WTC11 (cell line): Measurements from ENCODE around the gene KCNS3. TPM values are rescaled to one million over a fixed set of nuclear protein-coding genes. Genes with fewer than 3 reads are reported as not detected.
A peak's percentile ranks its signal among the peaks of the same experiment; 100 is the strongest.

ENCODE experiments used
- ATAC-seq: fragments of 200-7000 bp; cut with Tn5 transposase; 2 replicates; pipeline ENCODE4 v1.10.0; 2021; ENCODE audit warnings: mild to moderate bottlenecking, moderate library complexity
- CTCF ChIA-PET: fragments of 300-600 bp; sonication (Branson Sonifier 250); formaldehyde crosslinking; loops from one replicate; lab custom pipeline; 2021; ENCODE audit warnings: antibody characterized with exemption; lab: Charles Lee
- POLR2A ChIA-PET: fragments of 350-600 bp; sonication (Branson Sonifier 250); formaldehyde crosslinking; loops from one replicate; lab custom pipeline; 2021; ENCODE audit warnings: antibody characterized with exemption; lab: Charles Lee
- DNase-seq: peaks from one replicate; pipeline ENCODE4 v3.0.0; 2021; ENCODE audit warnings: low spot score
- H3K27ac Mint-ChIP-seq: 2 replicates; pipeline ENCODE4 v1.8.0; 2021; ENCODE audit warnings: mixed read lengths
- H3K27me3 Mint-ChIP-seq: 2 replicates; pipeline ENCODE4 v1.8.0; 2021; ENCODE audit warnings: low read depth, mild to moderate bottlenecking, moderate library complexity, mixed read lengths
- H3K36me3 Mint-ChIP-seq: 2 replicates; pipeline ENCODE4 v1.8.0; 2021; ENCODE audit warnings: mixed read lengths
- H3K4me1 Mint-ChIP-seq: 2 replicates; pipeline ENCODE4 v1.8.0; 2022; ENCODE audit warnings: mixed read lengths
- H3K4me3 Mint-ChIP-seq: 2 replicates; pipeline ENCODE4 v1.8.0; 2021; ENCODE audit warnings: mild to moderate bottlenecking, moderate library complexity, mixed read lengths
- H3K9me3 Mint-ChIP-seq: 2 replicates; pipeline ENCODE4 v1.8.0; 2021; ENCODE audit warnings: mixed read lengths
- ATF1 ChIP-seq: sonication (generic); formaldehyde crosslinking; IDR thresholded peaks from 2 replicates; pipeline ENCODE4 v1.8.1; 2023; ENCODE audit warnings: mild to moderate bottlenecking, moderate library complexity, missing genetic modification reagents
- IRF2 ChIP-seq: sonication (generic); formaldehyde crosslinking; IDR thresholded peaks from 2 replicates; pipeline ENCODE4 v1.8.0; 2022; ENCODE audit warnings: low read depth, missing genetic modification reagents, borderline replicate concordance
- JAZF1 ChIP-seq: fragments of 250-450 bp; sonication (Bioruptor Pico); IDR thresholded peaks from 2 replicates; pipeline ENCODE4 v1.9.0; 2021; ENCODE audit warnings: moderate library complexity, mild to moderate bottlenecking, inconsistent platforms
- KAT7 ChIP-seq: sonication (generic); formaldehyde crosslinking; IDR thresholded peaks from 2 replicates; pipeline ENCODE4 v1.8.1; 2023; ENCODE audit warnings: missing genetic modification reagents, mild to moderate bottlenecking, borderline replicate concordance
- MYBL2 ChIP-seq: sonication (generic); formaldehyde crosslinking; IDR thresholded peaks from 2 replicates; pipeline ENCODE4 v1.8.1; 2023; ENCODE audit warnings: mild to moderate bottlenecking, moderate library complexity, missing genetic modification reagents
- NFATC4 ChIP-seq: fragments of 250-450 bp; sonication (Bioruptor Pico); IDR thresholded peaks from 2 replicates; pipeline ENCODE4 v1.9.0; 2021; ENCODE audit warnings: mild to moderate bottlenecking
- NFYB ChIP-seq: sonication (generic); formaldehyde crosslinking; conservative IDR thresholded peaks from 2 replicates; pipeline ENCODE4 v1.8.0; 2022; ENCODE audit warnings: low read depth, missing genetic modification reagents
- RELA ChIP-seq: sonication (generic); formaldehyde crosslinking; IDR thresholded peaks from 2 replicates; pipeline ENCODE4 v1.8.1; 2022; ENCODE audit warnings: missing genetic modification reagents, mild to moderate bottlenecking, borderline replicate concordance
- SMAD3 ChIP-seq: sonication (generic); formaldehyde crosslinking; IDR thresholded peaks from 2 replicates; pipeline ENCODE4 v1.8.0; 2022; ENCODE audit warnings: missing genetic modification reagents, mild to moderate bottlenecking, borderline replicate concordance
- TP53 ChIP-seq: sonication (generic); formaldehyde crosslinking; IDR thresholded peaks from 2 replicates; pipeline ENCODE4 v1.8.1; 2023; ENCODE audit warnings: mild to moderate bottlenecking, missing genetic modification reagents
- ZNF121 ChIP-seq: sonication (generic); formaldehyde crosslinking; IDR thresholded peaks from 2 replicates; pipeline ENCODE4 v1.8.0; 2023; ENCODE audit warnings: missing genetic modification reagents
- ZNF219 ChIP-seq: sonication (generic); formaldehyde crosslinking; IDR thresholded peaks from 2 replicates; pipeline ENCODE4 v1.8.0; 2023; ENCODE audit warnings: missing genetic modification reagents, mild to moderate bottlenecking, borderline replicate concordance
- ZNF232 ChIP-seq: sonication (generic); formaldehyde crosslinking; IDR thresholded peaks from 2 replicates; pipeline ENCODE4 v1.8.0; 2022; ENCODE audit warnings: mild to moderate bottlenecking, missing genetic modification reagents
- ZNF396 ChIP-seq: fragments of 250-450 bp; sonication (Bioruptor Pico); IDR thresholded peaks from 2 replicates; pipeline ENCODE4 v1.8.0; 2021; ENCODE audit warnings: mild to moderate bottlenecking, moderate library complexity, borderline replicate concordance
- ZNF416 ChIP-seq: fragments of 250-450 bp; sonication (Bioruptor Pico); IDR thresholded peaks from 2 replicates; pipeline ENCODE4 v1.9.0; 2021; ENCODE audit warnings: mild to moderate bottlenecking, inconsistent platforms
- total RNA-seq: library from RNA; stranded (reverse); gene quantifications from 3 replicates; pipeline ENCODE4 v1.2.3, GENCODE V29; 2021
- TF ChIP-seq, protein P1 (sequence below): fragments of 250-450 bp; sonication (Bioruptor Pico); IDR thresholded peaks from 2 replicates; pipeline ENCODE4 v1.9.0; 2021; ENCODE audit warnings: mild to moderate bottlenecking, borderline replicate concordance
- TF ChIP-seq, protein P2 (sequence below): sonication (generic); formaldehyde crosslinking; conservative IDR thresholded peaks from 2 replicates; pipeline ENCODE4 v1.8.1; 2022; ENCODE audit warnings: mild to moderate bottlenecking, missing genetic modification reagents
- TF ChIP-seq, protein P3 (sequence below): sonication (generic); formaldehyde crosslinking; IDR thresholded peaks from 2 replicates; pipeline ENCODE4 v1.8.0; 2022; ENCODE audit warnings: mild to moderate bottlenecking, missing genetic modification reagents
- TF ChIP-seq, protein P4 (sequence below): sonication (generic); formaldehyde crosslinking; IDR thresholded peaks from 2 replicates; pipeline ENCODE4 v1.8.0; 2022; ENCODE audit warnings: mild to moderate bottlenecking, missing genetic modification reagents
- TF ChIP-seq, protein P5 (sequence below): sonication (generic); formaldehyde crosslinking; IDR thresholded peaks from 2 replicates; pipeline ENCODE4 v1.8.1; 2023; ENCODE audit warnings: mild to moderate bottlenecking, missing genetic modification reagents, moderate library complexity
- TF ChIP-seq, protein P6 (sequence below): sonication (generic); formaldehyde crosslinking; IDR thresholded peaks from 2 replicates; pipeline ENCODE4 v1.8.1; 2023; ENCODE audit warnings: mild to moderate bottlenecking, missing genetic modification reagents
- TF ChIP-seq, protein P7 (sequence below): sonication (generic); formaldehyde crosslinking; IDR thresholded peaks from 2 replicates; pipeline ENCODE4 v1.8.1; 2022; ENCODE audit warnings: mild to moderate bottlenecking, moderate library complexity, missing genetic modification reagents

The KCNS3 gene
- total RNA-seq, 1 experiment from 2014 or later: 25.2 TPM

DNA sequence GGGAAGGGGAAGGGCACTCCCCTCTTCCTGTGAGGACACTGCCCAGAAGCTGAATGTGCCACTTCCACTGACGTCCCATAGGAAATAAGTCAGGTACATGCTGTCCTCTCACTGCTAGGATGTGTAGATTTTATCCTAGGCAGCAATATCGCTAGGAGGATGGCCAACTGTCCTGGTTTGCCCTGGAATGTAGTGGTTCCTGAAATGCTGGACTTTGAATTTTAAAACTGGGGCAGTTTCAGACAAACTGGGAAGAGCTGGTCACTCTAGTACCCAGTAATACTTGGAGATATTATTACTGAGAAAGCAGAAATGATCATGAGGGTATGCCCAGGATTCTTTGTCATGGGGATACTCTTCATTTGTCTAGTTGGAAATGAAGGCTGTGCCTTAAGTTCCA lies 5.4 kb upstream of the KCNS3 start (continued):
- TF ChIP-seq, protein P1, sequence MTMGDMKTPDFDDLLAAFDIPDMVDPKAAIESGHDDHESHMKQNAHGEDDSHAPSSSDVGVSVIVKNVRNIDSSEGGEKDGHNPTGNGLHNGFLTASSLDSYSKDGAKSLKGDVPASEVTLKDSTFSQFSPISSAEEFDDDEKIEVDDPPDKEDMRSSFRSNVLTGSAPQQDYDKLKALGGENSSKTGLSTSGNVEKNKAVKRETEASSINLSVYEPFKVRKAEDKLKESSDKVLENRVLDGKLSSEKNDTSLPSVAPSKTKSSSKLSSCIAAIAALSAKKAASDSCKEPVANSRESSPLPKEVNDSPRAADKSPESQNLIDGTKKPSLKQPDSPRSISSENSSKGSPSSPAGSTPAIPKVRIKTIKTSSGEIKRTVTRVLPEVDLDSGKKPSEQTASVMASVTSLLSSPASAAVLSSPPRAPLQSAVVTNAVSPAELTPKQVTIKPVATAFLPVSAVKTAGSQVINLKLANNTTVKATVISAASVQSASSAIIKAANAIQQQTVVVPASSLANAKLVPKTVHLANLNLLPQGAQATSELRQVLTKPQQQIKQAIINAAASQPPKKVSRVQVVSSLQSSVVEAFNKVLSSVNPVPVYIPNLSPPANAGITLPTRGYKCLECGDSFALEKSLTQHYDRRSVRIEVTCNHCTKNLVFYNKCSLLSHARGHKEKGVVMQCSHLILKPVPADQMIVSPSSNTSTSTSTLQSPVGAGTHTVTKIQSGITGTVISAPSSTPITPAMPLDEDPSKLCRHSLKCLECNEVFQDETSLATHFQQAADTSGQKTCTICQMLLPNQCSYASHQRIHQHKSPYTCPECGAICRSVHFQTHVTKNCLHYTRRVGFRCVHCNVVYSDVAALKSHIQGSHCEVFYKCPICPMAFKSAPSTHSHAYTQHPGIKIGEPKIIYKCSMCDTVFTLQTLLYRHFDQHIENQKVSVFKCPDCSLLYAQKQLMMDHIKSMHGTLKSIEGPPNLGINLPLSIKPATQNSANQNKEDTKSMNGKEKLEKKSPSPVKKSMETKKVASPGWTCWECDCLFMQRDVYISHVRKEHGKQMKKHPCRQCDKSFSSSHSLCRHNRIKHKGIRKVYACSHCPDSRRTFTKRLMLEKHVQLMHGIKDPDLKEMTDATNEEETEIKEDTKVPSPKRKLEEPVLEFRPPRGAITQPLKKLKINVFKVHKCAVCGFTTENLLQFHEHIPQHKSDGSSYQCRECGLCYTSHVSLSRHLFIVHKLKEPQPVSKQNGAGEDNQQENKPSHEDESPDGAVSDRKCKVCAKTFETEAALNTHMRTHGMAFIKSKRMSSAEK (CRISPR knock-in tag): no peak
- TF ChIP-seq ZNF232 (CRISPR knock-in tag): no peak
- TF ChIP-seq, protein P2, sequence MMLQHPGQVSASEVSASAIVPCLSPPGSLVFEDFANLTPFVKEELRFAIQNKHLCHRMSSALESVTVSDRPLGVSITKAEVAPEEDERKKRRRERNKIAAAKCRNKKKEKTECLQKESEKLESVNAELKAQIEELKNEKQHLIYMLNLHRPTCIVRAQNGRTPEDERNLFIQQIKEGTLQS: no peak
- TF ChIP-seq, all 79 proteins: peak for 0

DNA sequence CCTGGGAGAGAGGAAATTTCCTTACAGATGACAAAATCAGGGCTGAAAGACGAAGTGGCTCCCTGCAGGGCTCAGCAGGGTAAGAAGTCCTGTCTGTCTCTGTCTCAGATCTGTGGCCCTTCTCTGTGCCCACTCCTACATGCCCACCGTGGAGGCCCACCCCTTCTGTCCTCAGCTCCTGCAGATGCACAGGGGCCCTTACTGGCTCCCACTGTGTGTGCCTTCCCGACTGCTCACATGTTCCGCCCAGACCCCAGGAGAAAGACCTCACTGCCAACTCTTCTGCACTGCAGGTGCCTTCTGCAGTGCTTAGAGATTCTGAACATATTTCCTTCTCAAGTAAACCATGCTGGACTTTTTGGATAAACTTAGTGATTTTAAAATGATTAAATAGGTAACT lies 1.9 kb upstream of the KCNS3 start:
- POLR2A ChIA-PET: no interaction called here
- H3K4me3 Mint-ChIP-seq: peak overlapping the region; percentile 48; the same call in 1 of the 2 replicates

DNA sequence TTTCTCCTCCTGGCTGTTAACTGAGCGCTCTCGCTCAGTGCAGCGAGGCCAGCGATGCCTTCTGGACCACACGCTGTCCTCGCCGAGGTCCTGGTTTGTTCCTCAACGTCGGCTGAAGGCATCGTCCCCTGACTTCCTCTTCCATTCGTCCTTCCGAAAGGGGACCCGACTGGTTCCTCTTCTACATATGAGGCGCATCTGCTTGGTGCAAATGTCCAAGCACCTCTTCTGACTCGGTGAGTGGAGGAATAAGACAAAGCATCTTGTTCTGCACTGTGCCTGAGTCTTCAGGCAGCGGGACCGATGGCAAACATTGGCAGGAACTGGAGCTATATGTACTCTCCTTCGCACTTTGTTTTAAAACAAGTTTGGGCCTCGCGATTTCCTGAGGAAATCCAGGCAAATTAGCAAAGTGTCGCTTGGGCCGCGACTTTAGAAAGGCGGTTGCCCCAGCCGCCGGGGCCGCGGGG lies 621 bp upstream of the KCNS3 start:
- CTCF ChIA-PET: interaction anchor here (0.6 to 2.4 kb wide), 6 partner anchors 13 to 240 kb away, joined by 3 to 30 read pairs (median 5); no protein-coding TSS in a partner anchor

More for the DNA sequence above, 1.9 kb upstream of the KCNS3 start:
- ATAC-seq: no peak
- Mint-ChIP-seq H3K4me1 (peaks cover 27% of the 10 kb centered on the region), H3K36me3 (no peaks in the 10 kb centered on the region), H3K9me3 (no peaks in the 10 kb centered on the region), H3K27ac (no peak overlapping the region), H3K27me3 (peaks cover 34% of the 10 kb centered on the region)
- CTCF ChIA-PET: no interaction called here
- TF ChIP-seq ZNF416 (CRISPR knock-in tag): no peak
- TF ChIP-seq RELA: no peak
- no peak for TF ChIP-seq ATF1 (CRISPR knock-in tag)
- TF ChIP-seq, protein P3, sequence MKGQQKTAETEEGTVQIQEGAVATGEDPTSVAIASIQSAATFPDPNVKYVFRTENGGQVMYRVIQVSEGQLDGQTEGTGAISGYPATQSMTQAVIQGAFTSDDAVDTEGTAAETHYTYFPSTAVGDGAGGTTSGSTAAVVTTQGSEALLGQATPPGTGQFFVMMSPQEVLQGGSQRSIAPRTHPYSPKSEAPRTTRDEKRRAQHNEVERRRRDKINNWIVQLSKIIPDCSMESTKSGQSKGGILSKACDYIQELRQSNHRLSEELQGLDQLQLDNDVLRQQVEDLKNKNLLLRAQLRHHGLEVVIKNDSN (CRISPR knock-in tag): no peak
- no peak for TF ChIP-seq TP53 (CRISPR knock-in tag)
- no peak for TF ChIP-seq NFYB
- TF ChIP-seq ZNF396 (CRISPR knock-in tag): no peak
- TF ChIP-seq, protein P4, sequence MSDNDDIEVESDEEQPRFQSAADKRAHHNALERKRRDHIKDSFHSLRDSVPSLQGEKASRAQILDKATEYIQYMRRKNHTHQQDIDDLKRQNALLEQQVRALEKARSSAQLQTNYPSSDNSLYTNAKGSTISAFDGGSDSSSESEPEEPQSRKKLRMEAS: no peak
- no peak for DNase-seq

More for the DNA sequence above, 621 bp upstream of the KCNS3 start:
- H3K4me3 Mint-ChIP-seq: peak overlapping the region; percentile 95
- H3K4me1 Mint-ChIP-seq: peaks cover 39% of the 10 kb centered on the region
- H3K9me3 Mint-ChIP-seq: no peaks in the 10 kb centered on the region
- H3K36me3 Mint-ChIP-seq: 0 out of 2 replicates have a peak, but pooled peaks cover 2% of the 10 kb centered on the region
- TF ChIP-seq, protein P5, sequence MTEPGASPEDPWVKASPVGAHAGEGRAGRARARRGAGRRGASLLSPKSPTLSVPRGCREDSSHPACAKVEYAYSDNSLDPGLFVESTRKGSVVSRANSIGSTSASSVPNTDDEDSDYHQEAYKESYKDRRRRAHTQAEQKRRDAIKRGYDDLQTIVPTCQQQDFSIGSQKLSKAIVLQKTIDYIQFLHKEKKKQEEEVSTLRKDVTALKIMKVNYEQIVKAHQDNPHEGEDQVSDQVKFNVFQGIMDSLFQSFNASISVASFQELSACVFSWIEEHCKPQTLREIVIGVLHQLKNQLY (CRISPR knock-in tag): no peak
- TF ChIP-seq SMAD3 (CRISPR knock-in tag) (no peak), NFATC4 (CRISPR knock-in tag) (no peak), IRF2 (CRISPR knock-in tag) (no peak), MYBL2 (CRISPR knock-in tag) (no peak), ZNF219 (CRISPR knock-in tag) (no peak), TP53 (CRISPR knock-in tag) (no peak), ZNF121 (CRISPR knock-in tag) (no peak), KAT7 (CRISPR knock-in tag) (no peak), JAZF1 (CRISPR knock-in tag) (no peak), RELA (no peak), ZNF232 (CRISPR knock-in tag) (no peak)
- TF ChIP-seq, protein P6, sequence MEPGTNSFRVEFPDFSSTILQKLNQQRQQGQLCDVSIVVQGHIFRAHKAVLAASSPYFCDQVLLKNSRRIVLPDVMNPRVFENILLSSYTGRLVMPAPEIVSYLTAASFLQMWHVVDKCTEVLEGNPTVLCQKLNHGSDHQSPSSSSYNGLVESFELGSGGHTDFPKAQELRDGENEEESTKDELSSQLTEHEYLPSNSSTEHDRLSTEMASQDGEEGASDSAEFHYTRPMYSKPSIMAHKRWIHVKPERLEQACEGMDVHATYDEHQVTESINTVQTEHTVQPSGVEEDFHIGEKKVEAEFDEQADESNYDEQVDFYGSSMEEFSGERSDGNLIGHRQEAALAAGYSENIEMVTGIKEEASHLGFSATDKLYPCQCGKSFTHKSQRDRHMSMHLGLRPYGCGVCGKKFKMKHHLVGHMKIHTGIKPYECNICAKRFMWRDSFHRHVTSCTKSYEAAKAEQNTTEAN (CRISPR knock-in tag): no peak
- TF ChIP-seq, protein P7, sequence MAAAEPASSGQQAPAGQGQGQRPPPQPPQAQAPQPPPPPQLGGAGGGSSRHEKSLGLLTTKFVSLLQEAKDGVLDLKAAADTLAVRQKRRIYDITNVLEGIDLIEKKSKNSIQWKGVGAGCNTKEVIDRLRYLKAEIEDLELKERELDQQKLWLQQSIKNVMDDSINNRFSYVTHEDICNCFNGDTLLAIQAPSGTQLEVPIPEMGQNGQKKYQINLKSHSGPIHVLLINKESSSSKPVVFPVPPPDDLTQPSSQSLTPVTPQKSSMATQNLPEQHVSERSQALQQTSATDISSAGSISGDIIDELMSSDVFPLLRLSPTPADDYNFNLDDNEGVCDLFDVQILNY (CRISPR knock-in tag): no peak
- DNase-seq (peak; percentile 31), ATAC-seq (peak; percentile 9)
- 0 out of 2 replicates have a peak overlapping the region, but pooled peaks have one; percentile 63 for H3K27ac Mint-ChIP-seq
- POLR2A ChIA-PET: interaction anchor here (1.0 to 1.3 kb wide), 3 partner anchors 98 to 124 kb away, joined by 3 read pairs; partner anchors contain the start of gene SMC6
- H3K27me3 Mint-ChIP-seq: peaks cover 31% of the 10 kb centered on the region
